Stimulated activated memory B cell treated with anti-CD40 and anti-IgM and Interleukin-4, amounts not matched to agents 10 μg/mL and 1 μg/mL and 100 μg/mL, for 72 hours (primary cell): ENCODE data around the gene ZDHHC8.
A peak's percentile ranks its signal among the peaks of the same experiment; 100 is the strongest.

Experiments used
- ATAC-seq: fragments of 150-1000 bp; cut with Tn5 transposase; 2 replicates; pipeline ENCODE4 v1.10.0; 2021
- H3K27ac Mint-ChIP-seq: one replicate; pipeline ENCODE4 v1.8.0; 2022; ENCODE audit warnings: mild to moderate bottlenecking, mixed read lengths
- H3K27me3 Mint-ChIP-seq: one replicate; pipeline ENCODE4 v1.8.0; 2022; ENCODE audit warnings: mixed read lengths
- H3K36me3 Mint-ChIP-seq: one replicate; pipeline ENCODE4 v1.8.0; 2022; ENCODE audit warnings: mixed read lengths
- H3K4me1 Mint-ChIP-seq: one replicate; pipeline ENCODE4 v1.8.0; 2022; ENCODE audit warnings: mixed read lengths
- H3K4me3 Mint-ChIP-seq: one replicate; pipeline ENCODE4 v1.8.0; 2022; ENCODE audit warnings: mild to moderate bottlenecking, moderate library complexity, mixed read lengths
- H3K9me3 Mint-ChIP-seq: one replicate; pipeline ENCODE4 v1.8.0; 2022; ENCODE audit warnings: mixed read lengths

Gene ZDHHC8

GRCh38 chr22:20191000-20191515, 59.5 kb downstream of the ZDHHC8 start:
- H3K36me3 Mint-ChIP-seq: no peaks in the 10 kb centered on the region
- H3K4me1 Mint-ChIP-seq: no peaks in the 10 kb centered on the region
- H3K4me3 Mint-ChIP-seq: no peak overlapping the region
- no peak overlapping the region for H3K27ac Mint-ChIP-seq
- no peaks in the 10 kb centered on the region for H3K27me3 Mint-ChIP-seq
- H3K9me3 Mint-ChIP-seq: no peaks in the 10 kb centered on the region
- ATAC-seq: no peak

- ATAC-seq: no peak
- Mint-ChIP-seq H3K4me1 (no peaks in the 10 kb centered on the region), H3K4me3 (no peak overlapping the region), H3K27me3 (no peaks in the 10 kb centered on the region), H3K9me3 (no peaks in the 10 kb centered on the region), H3K27ac (no peak overlapping the region), H3K36me3 (no peaks in the 10 kb centered on the region)
These were observed 60.2 kb downstream of the ZDHHC8 start for GRCh38 chr22:20191803-20192202.

DNA sequence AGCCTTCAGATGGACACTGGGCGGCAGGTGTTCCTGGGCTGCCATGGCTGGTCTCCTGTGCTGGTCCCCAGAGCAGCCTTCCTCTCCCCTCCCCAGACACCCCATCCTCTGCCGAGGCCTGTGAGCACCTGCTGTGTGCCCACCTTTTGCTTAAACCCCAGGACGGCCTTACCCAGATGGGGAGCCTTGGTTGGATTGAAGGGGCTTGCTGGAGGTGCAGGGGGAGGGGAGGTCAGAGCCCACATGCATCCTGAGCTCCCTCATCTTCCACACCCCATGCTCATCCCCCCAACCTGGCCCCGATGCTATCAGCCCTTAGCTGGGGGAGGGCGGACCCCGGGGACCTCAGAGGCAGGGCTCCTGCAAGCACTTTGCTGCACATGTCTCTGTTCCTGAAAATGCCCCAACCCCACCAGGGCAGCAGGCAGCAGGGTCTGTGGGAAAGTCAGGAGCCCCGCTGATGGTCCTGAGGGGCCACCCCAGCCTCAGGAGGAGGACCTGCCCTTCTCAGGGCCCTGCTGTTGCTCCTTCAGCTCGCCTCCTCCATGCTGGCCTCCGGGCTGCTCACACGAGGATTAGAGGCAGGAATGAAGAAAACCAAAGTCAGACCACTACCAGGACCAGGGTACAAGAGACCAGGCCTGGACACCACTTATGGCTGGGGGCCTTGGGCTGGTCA, 60.8 kb downstream of the ZDHHC8 start:
- no peak for ATAC-seq
- Mint-ChIP-seq H3K27me3 (no peaks in the 10 kb centered on the region), H3K4me3 (no peak overlapping the region), H3K4me1 (no peaks in the 10 kb centered on the region), H3K36me3 (no peaks in the 10 kb centered on the region), H3K9me3 (no peaks in the 10 kb centered on the region), H3K27ac (no peak overlapping the region)

- H3K27ac Mint-ChIP-seq: no peak overlapping the region
- H3K4me1 Mint-ChIP-seq: no peaks in the 10 kb centered on the region
- ATAC-seq: no peak
- H3K9me3 Mint-ChIP-seq: no peaks in the 10 kb centered on the region
- no peak overlapping the region for H3K4me3 Mint-ChIP-seq
- H3K27me3 Mint-ChIP-seq: peaks cover 7% of the 10 kb centered on the region
- no peaks in the 10 kb centered on the region for H3K36me3 Mint-ChIP-seq
These were observed 61.6 kb downstream of the ZDHHC8 start for GRCh38 chr22:20192972-20193760.

- Mint-ChIP-seq H3K4me1 (no peaks in the 10 kb centered on the region), H3K36me3 (no peaks in the 10 kb centered on the region), H3K4me3 (no peak overlapping the region), H3K27ac (no peak overlapping the region), H3K27me3 (peaks cover 13% of the 10 kb centered on the region), H3K9me3 (no peaks in the 10 kb centered on the region)
- ATAC-seq: no peak
These were observed 62.3 kb downstream of the ZDHHC8 start for GRCh38 chr22:20193761-20194494.

DNA sequence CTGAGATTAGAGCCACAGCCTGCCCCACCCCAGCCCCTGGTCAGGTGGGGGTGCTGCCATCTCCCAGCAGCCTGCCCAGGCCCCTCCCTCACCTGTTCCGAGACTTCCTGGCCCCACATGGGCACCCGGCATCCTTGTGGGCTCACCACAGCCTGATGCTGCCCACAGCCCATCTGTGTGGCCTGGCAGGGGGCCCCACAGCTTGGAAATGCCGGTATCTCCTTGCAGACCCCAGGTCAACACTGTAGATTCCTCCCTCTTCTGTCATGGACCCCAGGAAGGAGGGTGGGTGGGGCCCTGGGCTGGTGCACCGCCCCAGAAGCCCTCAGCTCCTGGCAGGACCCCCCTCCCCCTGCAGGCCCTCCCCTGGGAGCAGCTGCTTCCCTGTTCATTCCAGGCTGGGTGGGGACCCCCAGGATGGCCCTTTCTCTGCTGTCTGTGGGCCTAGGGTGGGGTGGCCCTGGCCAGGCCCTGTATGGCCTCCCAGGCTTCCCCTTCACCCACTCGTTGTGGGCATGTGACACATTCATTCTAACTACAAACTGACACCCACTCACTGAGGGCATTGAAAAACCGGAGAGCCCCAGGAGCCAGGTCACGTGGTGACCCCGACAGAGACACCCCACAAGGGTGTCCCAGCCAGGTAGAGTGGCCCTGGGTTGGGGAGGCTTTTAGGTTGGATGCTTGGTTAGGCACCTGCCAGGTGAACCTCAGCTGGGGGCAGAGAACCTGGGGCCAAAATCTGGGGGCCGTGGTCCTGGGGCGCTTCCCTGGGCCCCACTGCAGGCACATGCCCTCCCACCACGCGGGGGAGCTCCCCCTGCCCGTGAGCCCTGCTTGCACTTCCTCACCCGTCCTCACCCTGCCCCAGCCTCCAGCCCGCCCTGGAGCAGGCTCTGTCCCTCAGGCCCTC, 63.3 kb downstream of the ZDHHC8 start:
- peak; percentile 38 for ATAC-seq
- H3K27ac Mint-ChIP-seq: no peak overlapping the region
- no peak overlapping the region for H3K4me3 Mint-ChIP-seq
- no peaks in the 10 kb centered on the region for H3K36me3 Mint-ChIP-seq
- no peaks in the 10 kb centered on the region for H3K9me3 Mint-ChIP-seq
- H3K4me1 Mint-ChIP-seq: no peaks in the 10 kb centered on the region
- H3K27me3 Mint-ChIP-seq: peaks cover 13% of the 10 kb centered on the region

- peaks cover 13% of the 10 kb centered on the region for H3K27me3 Mint-ChIP-seq
- no peaks in the 10 kb centered on the region for H3K9me3 Mint-ChIP-seq
- no peak overlapping the region for H3K27ac Mint-ChIP-seq
- no peak overlapping the region for H3K4me3 Mint-ChIP-seq
- no peaks in the 10 kb centered on the region for H3K36me3 Mint-ChIP-seq
- H3K4me1 Mint-ChIP-seq: no peaks in the 10 kb centered on the region
- no peak for ATAC-seq
These were observed 64.7 kb downstream of the ZDHHC8 start for GRCh38 chr22:20196094-20196842.
